Thoracic aorta (tissue), 2 donors: ENCODE data around the gene NRXN3. TPM values are rescaled to one million over a fixed set of nuclear protein-coding genes. Genes with fewer than 3 reads are reported as not detected.

Experiments used
- ATAC-seq: fragments of 150-250 bp; one replicate; pipeline ENCODE4 v1.8.0; 2017; ENCODE audit warnings: low read depth; ENCODE audit not compliant: insufficient number of reproducible peaks, low FRiP score
- DNase-seq: peaks from one replicate; pipeline ENCODE4 v3.0.0-alpha.2; 2020; ENCODE audit warnings: low spot score
- H3K27ac ChIP-seq, 2 donors: fragments of 200-600 bp; sonication (generic); 1 replicate in 1 of 2; 2 replicates in 1 of 2; pipeline ENCODE4 v1.5.1; 2016; ENCODE audit warnings: mild to moderate bottlenecking in 2 of 2, moderate library complexity in 2 of 2
- H3K27me3 ChIP-seq: fragments of 200-600 bp; sonication (generic); replicated peaks from 2 replicates; pipeline ENCODE4 v1.6.0; 2016; ENCODE audit warnings: mild to moderate bottlenecking; ENCODE audit not compliant: insufficient read depth
- H3K36me3 ChIP-seq: fragments of 200-600 bp; sonication (generic); one replicate; pipeline ENCODE4 v1.5.1; 2016
- H3K4me1 ChIP-seq, 2 donors: fragments of 200-600 bp; sonication (generic); 1 replicate in 1 of 2; 2 replicates in 1 of 2; pipeline versions ENCODE4 v1.5.1 to v1.6.0; 2016; ENCODE audit warnings: low read depth in 2 of 2, mild to moderate bottlenecking in 1 of 2; ENCODE audit not compliant: control insufficient read depth in 1 of 2
- H3K4me3 ChIP-seq: fragments of 200-600 bp; sonication (generic); 2 replicates; pipeline ENCODE4 v1.5.1; 2016; ENCODE audit warnings: mild to moderate bottlenecking
- H3K9me3 ChIP-seq: fragments of 200-600 bp; sonication (generic); 2 replicates; pipeline ENCODE4 v1.5.1; 2016
- total RNA-seq, 2 donors: library from RNA; depleted of rRNA; stranded (reverse); fragments of >200 nt; gene quantifications; one replicate each; pipeline versions ENCODE4 v1.1.0 to v1.2.3, GENCODE V29; 2016
- TF ChIP-seq, protein P1 (sequence below): fragments of 200-600 bp; sonication (generic); IDR thresholded peaks from one replicate; pipeline ENCODE4 v1.5.1; 2019; ENCODE audit warnings: antibody characterized with exemption

Gene NRXN3
- total RNA-seq, 2 donors from 2014 or later, result 5.6 to 33.3 TPM

DNA sequence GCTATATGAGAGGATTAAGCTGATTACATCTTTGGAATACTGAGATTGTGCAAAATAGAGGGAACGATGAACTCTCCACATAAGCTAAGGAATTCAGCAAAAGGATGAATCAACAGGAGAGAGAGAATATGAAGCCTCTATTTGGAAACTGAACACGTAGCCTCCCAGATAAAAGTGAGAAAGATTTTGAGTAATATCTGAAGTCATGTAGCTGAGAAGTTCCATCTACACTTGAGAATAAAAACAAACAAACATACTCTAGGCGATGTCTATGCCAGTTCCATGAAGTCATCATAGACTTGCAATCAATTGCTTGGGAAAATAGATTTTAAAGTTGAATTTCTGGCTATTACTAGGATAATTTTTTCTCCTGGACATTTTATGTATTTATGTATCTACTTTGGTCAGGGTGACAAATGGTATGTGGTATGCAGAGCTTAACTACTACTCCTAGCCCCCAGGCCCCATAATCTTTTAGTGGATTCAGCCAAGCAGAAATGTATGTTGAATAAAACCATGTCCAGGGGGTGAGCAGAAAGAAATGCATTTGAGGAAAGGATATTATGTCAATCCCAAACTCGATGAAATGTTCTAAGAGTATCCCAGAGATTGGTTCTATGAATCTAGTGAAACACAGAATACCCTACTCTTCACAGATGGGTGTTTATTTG, 1413.7 kb downstream of the NRXN3 start:
- Histone ChIP-seq H3K27me3 (no peaks in the 10 kb centered on the region), H3K9me3 (no peaks in the 10 kb centered on the region), H3K27ac (peak overlapping the region in 1 of 2 donors; percentile 3), H3K36me3 (no peaks in the 10 kb centered on the region), H3K4me3 (no peak overlapping the region), H3K4me1 (peaks cover 7 to 39% of the 10 kb centered on the region in 2 donors)
- TF ChIP-seq, protein P1, sequence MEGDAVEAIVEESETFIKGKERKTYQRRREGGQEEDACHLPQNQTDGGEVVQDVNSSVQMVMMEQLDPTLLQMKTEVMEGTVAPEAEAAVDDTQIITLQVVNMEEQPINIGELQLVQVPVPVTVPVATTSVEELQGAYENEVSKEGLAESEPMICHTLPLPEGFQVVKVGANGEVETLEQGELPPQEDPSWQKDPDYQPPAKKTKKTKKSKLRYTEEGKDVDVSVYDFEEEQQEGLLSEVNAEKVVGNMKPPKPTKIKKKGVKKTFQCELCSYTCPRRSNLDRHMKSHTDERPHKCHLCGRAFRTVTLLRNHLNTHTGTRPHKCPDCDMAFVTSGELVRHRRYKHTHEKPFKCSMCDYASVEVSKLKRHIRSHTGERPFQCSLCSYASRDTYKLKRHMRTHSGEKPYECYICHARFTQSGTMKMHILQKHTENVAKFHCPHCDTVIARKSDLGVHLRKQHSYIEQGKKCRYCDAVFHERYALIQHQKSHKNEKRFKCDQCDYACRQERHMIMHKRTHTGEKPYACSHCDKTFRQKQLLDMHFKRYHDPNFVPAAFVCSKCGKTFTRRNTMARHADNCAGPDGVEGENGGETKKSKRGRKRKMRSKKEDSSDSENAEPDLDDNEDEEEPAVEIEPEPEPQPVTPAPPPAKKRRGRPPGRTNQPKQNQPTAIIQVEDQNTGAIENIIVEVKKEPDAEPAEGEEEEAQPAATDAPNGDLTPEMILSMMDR, result no peak
- no peak for ATAC-seq
- DNase-seq, result no peak

DNA sequence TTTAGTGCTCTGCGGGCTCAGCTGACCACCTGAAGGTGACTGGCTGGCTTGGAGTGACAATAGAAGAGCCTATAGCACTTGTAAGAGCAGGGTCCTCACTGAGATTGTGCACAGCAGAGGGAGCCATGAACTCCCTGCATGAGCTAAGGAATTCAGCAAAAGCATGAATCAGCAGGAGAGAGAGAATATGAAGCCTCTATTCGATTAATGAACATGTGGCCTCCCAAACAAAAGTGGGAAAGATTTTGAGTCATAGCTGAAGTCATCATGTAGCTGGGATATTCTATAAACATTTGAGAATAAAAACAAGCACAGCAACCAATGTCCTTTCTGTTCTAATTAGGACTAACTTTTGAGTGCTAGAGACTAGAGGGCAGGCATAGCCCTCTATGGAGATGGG, 1414.5 kb downstream of the NRXN3 start:
- no peaks in the 10 kb centered on the region for H3K27me3 ChIP-seq
- no peak for ATAC-seq
- DNase-seq, result no peak
- peaks cover 7 to 39% of the 10 kb centered on the region in 2 donors for H3K4me1 ChIP-seq
- TF ChIP-seq, protein P1, result no peak
- H3K27ac ChIP-seq, result peak overlapping the region in 1 of 2 donors; percentile 3
- no peak overlapping the region for H3K4me3 ChIP-seq
- H3K36me3 ChIP-seq, result no peaks in the 10 kb centered on the region
- no peaks in the 10 kb centered on the region for H3K9me3 ChIP-seq

DNA sequence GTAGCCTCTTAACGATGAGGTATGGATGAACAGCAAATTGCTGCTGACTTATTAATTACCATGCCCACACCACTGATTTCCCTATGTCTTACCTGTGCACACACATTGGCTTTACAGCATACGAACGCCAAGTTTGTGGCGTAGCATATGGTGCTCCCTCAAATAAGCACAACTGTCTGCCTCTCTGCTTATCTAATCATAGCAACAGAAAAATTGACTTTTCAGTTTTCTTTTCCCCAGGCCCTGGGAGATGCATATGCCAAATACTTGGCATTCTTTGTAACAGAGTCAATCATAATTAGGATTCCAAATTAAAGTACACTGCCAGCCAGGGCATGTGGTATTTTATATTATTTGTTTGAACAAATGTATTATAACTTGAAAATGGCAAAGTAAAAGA, 1415.7 kb downstream of the NRXN3 start:
- H3K27ac ChIP-seq, result no peak overlapping the region
- H3K9me3 ChIP-seq, result no peaks in the 10 kb centered on the region
- peaks cover 7 to 39% of the 10 kb centered on the region in 2 donors for H3K4me1 ChIP-seq
- DNase-seq, result no peak
- H3K4me3 ChIP-seq, result no peak overlapping the region
- TF ChIP-seq, protein P1, result no peak
- no peak for ATAC-seq
- no peaks in the 10 kb centered on the region for H3K36me3 ChIP-seq
- no peaks in the 10 kb centered on the region for H3K27me3 ChIP-seq

GRCh38 chr14:79586416-79586815, 1416.2 kb downstream of the NRXN3 start:
- Histone ChIP-seq H3K9me3 (no peaks in the 10 kb centered on the region), H3K36me3 (no peaks in the 10 kb centered on the region), H3K4me1 (peaks cover 7 to 39% of the 10 kb centered on the region in 2 donors), H3K27me3 (no peaks in the 10 kb centered on the region), H3K27ac (no peak overlapping the region), H3K4me3 (no peak overlapping the region)
- TF ChIP-seq, protein P1, result no peak
- ATAC-seq (no peak), DNase-seq (no peak)

GRCh38 chr14:79586989-79587598, 1416.9 kb downstream of the NRXN3 start:
- Histone ChIP-seq H3K36me3 (no peaks in the 10 kb centered on the region), H3K27ac (no peak overlapping the region), H3K9me3 (no peaks in the 10 kb centered on the region), H3K27me3 (no peaks in the 10 kb centered on the region), H3K4me1 (peaks cover 7 to 39% of the 10 kb centered on the region in 2 donors), H3K4me3 (no peak overlapping the region)
- TF ChIP-seq, protein P1, result no peak
- DNase-seq (no peak), ATAC-seq (no peak)
